NCI-H2171 treated with DMSO at 0.1 percent for 48 hours (cell line): ENCODE measurements around the gene TULP4.
"Not testable (repeated sequence)": the region's sequence is repeated elsewhere in the genome, so short reads cannot be mapped to it uniquely, and the experiment has no call there.

Experiments
- DNase-seq: peaks from one replicate; lab custom pipeline; 2025; lab: John Stamatoyannopoulos, UW

Gene TULP4

GRCh38 chr6:158295976-158296853 lies 16.1 kb upstream of the TULP4 start:
- DNase-seq, result not testable (repeated sequence)

- not testable (repeated sequence) for DNase-seq
These were observed 15.4 kb upstream of the TULP4 start for GRCh38 chr6:158296854-158297324.

DNA sequence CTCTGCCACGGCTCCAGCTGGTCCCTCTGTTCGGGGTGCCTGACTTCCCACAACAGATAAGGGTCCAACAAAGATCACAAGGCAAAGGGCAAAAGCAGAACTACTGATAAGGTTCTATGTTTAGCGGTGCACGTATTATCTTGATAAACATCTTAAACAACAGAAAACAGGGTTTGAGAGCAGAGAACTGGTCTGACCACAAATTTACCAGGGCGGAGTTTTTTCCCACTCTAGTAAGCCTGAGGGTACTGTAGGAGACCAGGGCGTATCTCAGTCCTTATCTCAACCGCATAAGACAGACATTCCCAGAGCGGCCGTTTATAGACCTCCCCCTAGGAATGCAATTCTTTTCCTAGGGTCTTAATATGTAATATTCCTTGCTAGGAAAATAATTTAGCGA lies 14.6 kb upstream of the TULP4 start:
- not testable (repeated sequence) for DNase-seq

DNA sequence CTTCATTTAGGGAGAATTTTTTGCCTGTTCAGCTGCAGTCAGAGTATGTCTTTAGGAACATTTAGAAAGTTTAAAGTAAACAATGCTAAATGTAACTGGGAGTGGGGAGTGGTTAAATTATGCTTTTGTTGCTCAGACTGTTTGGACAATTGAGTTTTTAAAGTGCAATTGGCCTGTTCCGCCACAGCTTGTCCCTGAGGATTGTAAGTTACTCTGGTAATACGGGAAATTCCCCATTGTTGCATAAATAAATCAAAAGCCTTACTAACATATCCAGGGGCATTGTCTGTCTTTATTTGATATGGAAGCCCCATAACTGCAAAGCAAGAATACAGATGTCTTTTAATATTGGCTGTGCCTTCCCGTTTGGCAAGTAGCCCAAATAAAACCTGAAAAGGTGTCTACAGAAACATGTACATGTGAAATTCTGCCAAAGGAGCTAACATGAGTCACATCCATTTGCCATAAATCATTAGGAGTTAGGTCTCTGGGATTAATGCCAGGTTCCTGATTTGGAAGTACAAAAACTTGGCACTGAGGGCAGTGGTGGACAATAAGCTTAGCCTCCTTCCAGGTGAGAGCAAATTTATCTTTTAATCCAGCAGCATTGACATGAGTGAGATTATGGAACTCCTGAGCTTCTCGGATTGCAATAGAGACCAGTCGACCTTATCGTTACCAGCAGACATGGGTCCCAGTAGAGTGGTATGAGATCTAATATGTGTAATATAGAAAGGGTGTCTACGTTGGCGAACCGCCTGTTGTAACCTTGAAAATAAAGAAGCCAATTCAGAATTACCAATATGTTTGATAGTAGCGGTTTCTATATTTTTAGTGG lies 11.7 kb upstream of the TULP4 start:
- DNase-seq, result peak; percentile 41

DNA sequence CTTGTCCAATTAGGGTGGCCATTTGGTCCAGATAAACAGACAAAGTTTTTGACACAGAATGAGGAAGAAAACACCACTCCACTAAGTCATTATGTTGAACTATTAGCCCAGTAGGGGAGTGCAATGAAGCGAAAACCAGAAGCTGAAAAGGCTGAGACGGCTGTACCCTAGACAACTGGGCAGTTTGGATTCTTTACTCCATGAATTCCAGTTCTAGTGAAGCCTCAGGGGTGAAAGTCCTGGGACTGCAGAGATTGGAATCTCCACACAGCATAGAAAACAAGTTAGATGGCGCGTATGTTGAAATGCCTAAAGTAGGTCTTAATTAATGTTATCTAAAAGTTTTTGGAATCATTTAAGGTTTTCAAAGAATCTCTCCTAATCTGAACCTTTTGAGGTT lies 10.7 kb upstream of the TULP4 start:
- not testable (repeated sequence) for DNase-seq

DNA sequence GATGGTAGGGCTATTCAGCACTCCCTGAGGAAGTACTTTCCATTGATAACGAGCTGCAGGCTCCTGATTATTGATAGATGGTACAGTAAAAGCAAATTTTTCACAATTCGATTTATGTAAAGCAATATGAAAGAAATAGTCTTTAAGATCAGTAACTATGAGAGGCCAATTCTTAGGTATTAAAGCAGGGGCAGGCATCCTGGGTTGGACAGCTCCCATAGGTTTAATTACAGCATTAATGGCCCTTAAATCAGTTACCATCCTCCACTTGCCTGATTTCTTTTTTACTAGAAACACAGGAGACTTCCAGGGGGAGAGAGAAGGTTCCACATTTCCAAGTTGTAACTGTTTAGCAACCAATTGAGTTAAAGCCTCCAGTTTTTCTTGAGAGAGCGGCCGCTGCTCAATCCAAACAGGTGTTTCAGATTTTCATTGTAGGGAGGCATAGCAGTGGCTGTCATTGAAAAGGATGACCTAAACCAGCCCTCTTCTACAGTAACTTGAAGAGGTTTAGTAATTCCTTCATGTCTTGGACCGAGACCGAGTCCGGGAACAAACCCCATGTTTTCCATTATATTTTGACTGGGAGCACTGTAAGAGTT lies 10.0 kb upstream of the TULP4 start:
- not testable (repeated sequence) for DNase-seq

GRCh38 chr6:158303210-158303731 lies 9.0 kb upstream of the TULP4 start:
- no peak for DNase-seq

- DNase-seq, result no peak
These were observed 8.0 kb upstream of the TULP4 start for GRCh38 chr6:158304254-158304653.

DNA sequence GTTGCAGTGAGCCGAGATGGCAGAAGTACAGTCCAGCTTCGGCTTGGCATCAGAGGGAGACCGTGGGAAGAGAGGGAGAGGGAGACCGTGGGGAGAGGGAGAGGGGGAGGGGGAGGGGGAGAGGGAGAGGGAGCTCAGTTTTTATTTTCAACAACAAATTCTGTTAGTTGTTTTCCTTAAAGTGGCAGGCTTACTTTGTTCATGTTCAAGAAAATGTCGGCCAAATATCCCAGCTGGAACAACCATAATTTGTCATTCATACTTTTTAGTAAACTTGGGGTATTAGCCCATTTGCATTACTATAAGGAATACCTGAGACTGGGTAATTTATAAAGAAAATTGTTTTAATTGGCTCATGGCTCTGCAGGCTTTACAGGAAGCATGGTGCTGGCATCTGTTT lies 2.5 kb upstream of the TULP4 start:
- DNase-seq, result no peak

- no peak for DNase-seq
These were observed 1.1 kb upstream of the TULP4 start for GRCh38 chr6:158311193-158311592.

GRCh38 chr6:158311626-158312025 lies 639 bp upstream of the TULP4 start:
- DNase-seq, result no peak

DNA sequence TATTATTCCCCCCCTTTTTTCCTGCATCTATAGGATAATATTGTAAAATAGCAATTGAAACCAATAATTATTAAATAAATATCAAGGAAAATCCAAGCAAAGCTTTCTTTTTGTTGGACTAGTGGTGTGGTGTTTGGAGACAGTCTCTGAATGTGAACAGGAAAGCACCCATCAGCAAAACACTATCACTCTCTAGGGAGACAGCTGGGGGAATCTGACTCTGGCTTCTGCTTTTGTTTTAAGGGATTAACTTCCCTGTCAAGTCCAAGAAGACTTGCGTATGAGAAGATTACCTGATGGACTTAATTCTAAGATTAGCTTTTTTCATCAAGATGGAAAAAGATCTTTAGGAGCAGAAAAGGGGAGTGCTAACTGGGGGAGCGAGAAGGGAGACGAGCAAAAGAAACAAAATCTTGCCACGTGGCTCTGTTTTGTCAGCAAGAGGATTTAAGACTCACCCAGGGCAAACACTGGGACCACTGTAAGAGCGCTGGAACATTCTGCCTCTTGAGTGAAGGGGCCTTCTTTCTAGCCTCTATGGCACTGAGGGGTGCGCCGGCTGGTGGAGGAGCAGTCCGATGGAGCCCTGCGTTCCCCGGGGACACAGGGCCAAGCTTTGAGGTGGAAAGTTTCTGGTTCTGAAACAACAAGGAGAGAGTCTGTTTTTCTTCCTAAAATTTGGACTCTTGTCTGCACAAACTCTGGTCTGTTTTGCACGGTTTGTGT lies 570 bp downstream of the TULP4 start:
- no peak for DNase-seq

GRCh38 chr6:158313989-158314388 lies 1.7 kb downstream of the TULP4 start:
- no peak for DNase-seq

- DNase-seq, result no peak
These were observed 2.5 kb downstream of the TULP4 start for GRCh38 chr6:158314737-158315136.

DNA sequence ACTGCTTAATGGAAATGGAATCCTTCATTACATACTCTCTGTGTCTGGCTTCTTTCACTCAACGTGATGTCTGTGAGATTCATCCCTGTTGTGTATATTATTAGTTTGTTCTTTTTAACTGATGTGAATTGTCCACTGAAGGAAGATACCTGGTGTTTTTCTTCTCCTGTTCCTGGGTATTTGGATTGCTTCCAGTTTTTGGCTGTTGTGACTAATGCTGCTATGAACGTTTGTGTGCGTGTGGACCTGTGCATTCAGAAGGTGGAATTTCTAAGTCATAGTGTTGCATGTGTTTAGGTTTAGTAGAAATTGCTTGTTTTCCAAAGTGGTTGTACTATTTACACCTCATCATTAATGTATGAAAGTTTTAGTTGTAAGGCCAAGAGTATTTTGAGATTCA lies 3.8 kb downstream of the TULP4 start:
- no peak for DNase-seq

GRCh38 chr6:158321960-158322359 lies 9.7 kb downstream of the TULP4 start:
- no peak for DNase-seq

DNA sequence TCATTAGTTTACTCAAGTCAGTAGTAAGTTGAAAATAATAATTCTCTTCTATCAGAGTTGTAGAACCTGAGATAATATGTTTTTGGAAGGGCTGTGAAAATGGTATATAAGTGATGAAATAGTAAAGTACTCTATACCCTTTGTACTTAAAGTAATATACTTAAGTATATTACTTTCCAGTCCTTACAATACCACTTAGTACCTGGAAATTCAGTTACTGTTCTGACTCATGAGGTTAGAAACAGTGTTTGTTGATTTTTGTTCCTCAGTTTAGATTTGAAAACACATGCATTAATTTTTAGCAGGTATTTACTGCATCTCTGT lies 10.1 kb downstream of the TULP4 start:
- DNase-seq, result no peak

DNA sequence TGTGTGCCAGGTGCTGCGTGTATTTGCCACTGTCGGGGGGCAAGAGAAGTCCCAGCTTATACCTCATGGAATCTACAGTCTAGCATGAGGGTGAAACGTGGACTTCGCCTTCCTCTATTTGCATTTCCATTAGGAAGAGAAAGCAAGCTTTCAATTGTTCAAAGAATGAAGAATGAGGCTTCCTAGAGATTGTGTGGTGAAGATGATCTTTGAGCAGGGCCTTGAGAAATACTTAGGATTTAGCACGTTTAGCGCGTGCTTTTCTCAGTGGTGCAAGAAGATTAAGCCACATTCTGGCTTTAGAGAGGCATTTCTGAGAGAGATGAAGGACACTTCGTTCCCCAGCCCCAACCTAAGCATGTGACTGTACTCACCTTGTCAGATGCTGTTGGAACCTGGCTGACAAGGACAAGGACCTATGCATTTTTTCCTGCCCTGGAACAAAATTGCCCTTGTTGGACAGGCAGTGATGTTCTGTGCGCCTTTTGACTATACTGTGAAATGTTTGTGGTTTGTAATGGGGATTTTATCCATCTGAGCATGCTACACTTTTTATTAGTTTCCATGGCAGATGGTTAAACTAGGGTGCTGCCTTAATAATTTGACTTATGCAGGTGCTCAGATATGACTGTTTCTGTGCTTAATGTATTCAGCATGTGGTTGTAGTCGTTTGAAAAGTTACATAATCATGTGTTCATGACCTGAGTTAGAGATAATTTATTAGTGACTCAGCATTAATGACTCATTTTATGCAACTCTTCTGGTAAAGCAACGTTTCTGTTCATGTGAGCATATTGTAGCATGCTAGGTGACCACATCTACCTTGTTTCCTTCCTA lies 10.7 kb downstream of the TULP4 start:
- DNase-seq, result peak; percentile 29

DNA sequence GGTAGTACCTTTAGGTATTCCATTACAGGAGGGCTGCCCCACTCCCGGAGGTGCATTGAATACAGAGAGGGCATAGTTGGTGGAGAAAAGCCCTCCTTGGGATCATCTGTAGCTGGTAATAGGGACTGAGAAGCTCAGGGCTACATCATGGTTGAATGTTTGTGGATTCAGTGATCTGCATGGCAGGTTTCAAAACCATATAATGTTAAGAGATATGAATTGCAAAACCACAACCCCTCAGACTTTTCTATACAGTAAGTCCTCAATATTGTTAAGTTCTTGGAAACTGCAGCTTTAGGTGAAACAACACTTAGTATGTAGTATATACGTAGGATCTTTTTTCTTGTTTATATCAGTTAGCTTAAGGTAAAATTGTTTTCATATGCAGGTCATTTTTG lies 11.3 kb downstream of the TULP4 start:
- no peak for DNase-seq

DNA sequence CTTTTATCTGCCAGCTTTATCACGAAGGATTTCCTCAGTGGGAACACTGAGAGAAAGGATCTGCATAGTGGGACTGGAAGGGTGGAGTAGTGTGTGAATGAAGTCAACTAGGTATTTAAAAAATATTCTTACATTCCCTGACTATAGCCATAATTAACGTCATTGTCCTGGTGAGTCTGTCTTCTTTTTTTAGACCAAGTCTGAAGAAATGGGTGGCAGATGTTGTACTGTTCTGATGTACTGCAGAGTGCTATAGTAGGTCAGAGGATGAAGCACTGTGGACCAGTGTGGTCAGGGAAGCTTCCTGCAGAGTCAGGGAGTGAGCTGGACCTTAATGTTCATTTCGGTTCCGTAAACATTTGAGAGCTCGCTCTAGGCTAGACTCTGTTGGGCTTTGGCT lies 11.9 kb downstream of the TULP4 start:
- no peak for DNase-seq

DNA sequence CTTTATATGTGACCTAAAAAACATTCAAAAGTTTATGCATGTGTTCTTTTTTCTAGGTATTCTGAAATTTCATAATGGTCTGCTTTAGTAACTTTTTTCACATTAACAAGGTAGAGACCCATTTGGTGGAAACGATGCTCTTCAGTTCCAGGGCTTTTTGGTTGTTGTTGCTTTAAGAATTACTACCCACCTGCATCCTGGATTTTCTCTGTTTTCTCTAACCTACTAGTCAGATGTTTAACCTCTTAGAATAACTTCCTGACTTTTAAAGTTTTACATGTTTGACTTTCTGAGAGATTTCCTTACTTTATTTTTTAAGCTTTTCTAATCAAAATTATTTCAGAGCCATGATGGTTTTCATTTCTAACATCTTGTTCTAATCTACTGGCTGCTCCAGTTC lies 14.9 kb downstream of the TULP4 start:
- no peak for DNase-seq
